Measurements from ENCODE around the gene FAM222B. TPM values are rescaled to one million over a fixed set of nuclear protein-coding genes. Genes with fewer than 3 reads are reported as not detected.
"Not testable (repeated sequence)": the region's sequence is repeated elsewhere in the genome, so short reads cannot be mapped to it uniquely, and the experiment has no call there.

Gene FAM222B
- total RNA-seq, 1 experiment from 2014 or later: 9.5 TPM

GRCh38 chr17:28746611-28747050, 96.0 kb downstream of the FAM222B start:
- peak; percentile 87 for DNase-seq (ENCODE audit: low spot score)

GRCh38 chr17:28745786-28746411, 96.7 kb downstream of the FAM222B start:
- peak; percentile 55 for DNase-seq (ENCODE audit: low spot score)

GRCh38 chr17:28744972-28745785, 97.4 kb downstream of the FAM222B start:
- peak; percentile 45 for DNase-seq (ENCODE audit: low spot score)

GRCh38 chr17:28744104-28744971, 98.3 kb downstream of the FAM222B start:
- peak; percentile 61 for DNase-seq (ENCODE audit: low spot score)

- DNase-seq (ENCODE audit: low spot score): peak; percentile 98
These were observed 99.1 kb downstream of the FAM222B start, which contains the start of gene TRAF4 for GRCh38 chr17:28743243-28744103. TRAF4 (plus strand) TSS chr17:28744011; CDS start chr17:28744113, 102 bp downstream.

GRCh38 chr17:28741358-28742349, 100.9 kb downstream of the FAM222B start:
- no peak for DNase-seq (ENCODE audit: low spot score)

GRCh38 chr17:28740406-28741357, 101.9 kb downstream of the FAM222B start:
- no peak for DNase-seq (ENCODE audit: low spot score)

GRCh38 chr17:28738680-28739384, 103.8 kb downstream of the FAM222B start:
- no peak for DNase-seq (ENCODE audit: low spot score)

- DNase-seq (ENCODE audit: low spot score): no peak
These were observed 104.6 kb downstream of the FAM222B start for GRCh38 chr17:28737770-28738679.

- no peak for DNase-seq (ENCODE audit: low spot score)
These were observed 105.3 kb downstream of the FAM222B start for GRCh38 chr17:28737316-28737715.

GRCh38 chr17:28735913-28736769, 106.4 kb downstream of the FAM222B start:
- DNase-seq (ENCODE audit: low spot score): not testable (repeated sequence)

GRCh38 chr17:28735242-28735722, 107.3 kb downstream of the FAM222B start:
- DNase-seq (ENCODE audit: low spot score): no peak

- DNase-seq (ENCODE audit: low spot score): no peak
These were observed 107.8 kb downstream of the FAM222B start for GRCh38 chr17:28734712-28735241.

- DNase-seq (ENCODE audit: low spot score): no peak
These were observed 109.2 kb downstream of the FAM222B start for GRCh38 chr17:28733346-28733745.

GRCh38 chr17:28729950-28730330, 112.7 kb downstream of the FAM222B start:
- no peak for DNase-seq (ENCODE audit: low spot score)

Measured in HT-29 (cell line).